ENCODE measurements around the gene RAD18.

RAD18 gene

DNA sequence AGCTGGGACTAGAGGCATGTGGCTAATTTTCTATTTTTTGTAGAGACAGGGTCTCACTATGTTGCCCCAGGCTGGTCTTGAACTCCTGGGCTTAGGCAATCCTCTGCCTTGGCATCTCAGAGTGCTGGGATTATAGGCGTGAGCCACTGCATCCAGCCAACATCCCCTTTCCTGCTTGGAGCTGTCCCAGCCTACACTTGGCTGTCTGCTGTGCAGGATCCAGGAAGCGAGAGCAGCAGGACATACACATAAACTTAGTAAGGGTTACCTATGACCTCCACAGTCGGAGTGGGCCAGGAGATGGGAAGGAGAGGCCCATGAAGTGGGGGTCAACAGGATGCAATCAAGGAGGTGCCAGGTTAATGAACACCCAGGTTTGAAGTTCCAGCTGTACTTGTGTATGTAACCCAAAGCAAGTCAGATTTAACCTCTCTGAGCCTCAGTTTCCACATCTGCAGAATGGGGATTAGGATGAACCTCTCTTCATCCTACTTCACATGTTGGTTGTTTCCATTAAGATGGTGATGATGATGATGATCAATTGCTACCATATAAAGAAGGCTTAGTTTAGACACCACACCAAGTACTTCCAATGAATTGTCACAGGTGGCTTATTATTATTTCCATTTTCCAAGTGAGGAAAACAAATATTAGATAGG is 124.4 kb downstream of the RAD18 start:
- Histone ChIP-seq H3K4me1 (no peaks in the 10 kb centered on the region), H3K79me2 (no peaks in the 10 kb centered on the region), H3K9me3 (ENCODE audit: control insufficient read depth, low read length) (no peaks in the 10 kb centered on the region), H2AFZ (no peak overlapping the region), H3K4me2 (ENCODE audit: low read length) (no peak overlapping the region), H3K4me3 (ENCODE audit: low read depth, low read length) (no peak overlapping the region), H3K27ac (no peak overlapping the region), H3K9ac (no peak overlapping the region), H3K27me3 (ENCODE audit: control insufficient read depth, insufficient read depth, low read length) (no peaks in the 10 kb centered on the region), H3K36me3 (ENCODE audit: control insufficient read depth, insufficient read depth, low read length) (no peaks in the 10 kb centered on the region)
- TF ChIP-seq, protein P1, sequence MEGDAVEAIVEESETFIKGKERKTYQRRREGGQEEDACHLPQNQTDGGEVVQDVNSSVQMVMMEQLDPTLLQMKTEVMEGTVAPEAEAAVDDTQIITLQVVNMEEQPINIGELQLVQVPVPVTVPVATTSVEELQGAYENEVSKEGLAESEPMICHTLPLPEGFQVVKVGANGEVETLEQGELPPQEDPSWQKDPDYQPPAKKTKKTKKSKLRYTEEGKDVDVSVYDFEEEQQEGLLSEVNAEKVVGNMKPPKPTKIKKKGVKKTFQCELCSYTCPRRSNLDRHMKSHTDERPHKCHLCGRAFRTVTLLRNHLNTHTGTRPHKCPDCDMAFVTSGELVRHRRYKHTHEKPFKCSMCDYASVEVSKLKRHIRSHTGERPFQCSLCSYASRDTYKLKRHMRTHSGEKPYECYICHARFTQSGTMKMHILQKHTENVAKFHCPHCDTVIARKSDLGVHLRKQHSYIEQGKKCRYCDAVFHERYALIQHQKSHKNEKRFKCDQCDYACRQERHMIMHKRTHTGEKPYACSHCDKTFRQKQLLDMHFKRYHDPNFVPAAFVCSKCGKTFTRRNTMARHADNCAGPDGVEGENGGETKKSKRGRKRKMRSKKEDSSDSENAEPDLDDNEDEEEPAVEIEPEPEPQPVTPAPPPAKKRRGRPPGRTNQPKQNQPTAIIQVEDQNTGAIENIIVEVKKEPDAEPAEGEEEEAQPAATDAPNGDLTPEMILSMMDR (IDR thresholded peaks at IDR 0.05), result no peak

GRCh38 chr3:8838234-8838633 is 125.0 kb downstream of the RAD18 start:
- Histone ChIP-seq H3K79me2 (no peaks in the 10 kb centered on the region), H3K27ac (no peak overlapping the region), H3K4me1 (no peaks in the 10 kb centered on the region), H3K9me3 (ENCODE audit: control insufficient read depth, low read length) (no peaks in the 10 kb centered on the region), H3K36me3 (ENCODE audit: control insufficient read depth, insufficient read depth, low read length) (no peaks in the 10 kb centered on the region), H2AFZ (no peak overlapping the region), H3K9ac (no peak overlapping the region), H3K27me3 (ENCODE audit: control insufficient read depth, insufficient read depth, low read length) (no peaks in the 10 kb centered on the region), H3K4me2 (ENCODE audit: low read length) (no peak overlapping the region), H3K4me3 (ENCODE audit: low read depth, low read length) (no peak overlapping the region)
- TF ChIP-seq, protein P1 (IDR thresholded peaks at IDR 0.05), result no peak

GRCh38 chr3:8837162-8837561 is 126.1 kb downstream of the RAD18 start:
- H2AFZ ChIP-seq, result no peak overlapping the region
- H3K79me2 ChIP-seq, result no peaks in the 10 kb centered on the region
- TF ChIP-seq, protein P1 (IDR thresholded peaks at IDR 0.05), result no peak
- no peak overlapping the region for H3K9ac ChIP-seq
- no peaks in the 10 kb centered on the region for H3K9me3 ChIP-seq (ENCODE audit: control insufficient read depth, low read length)
- H3K36me3 ChIP-seq (ENCODE audit: control insufficient read depth, insufficient read depth, low read length), result no peaks in the 10 kb centered on the region
- no peak overlapping the region for H3K4me2 ChIP-seq (ENCODE audit: low read length)
- no peaks in the 10 kb centered on the region for H3K27me3 ChIP-seq (ENCODE audit: control insufficient read depth, insufficient read depth, low read length)
- no peak overlapping the region for H3K4me3 ChIP-seq (ENCODE audit: low read depth, low read length)
- H3K4me1 ChIP-seq, result no peaks in the 10 kb centered on the region
- no peak overlapping the region for H3K27ac ChIP-seq

DNA sequence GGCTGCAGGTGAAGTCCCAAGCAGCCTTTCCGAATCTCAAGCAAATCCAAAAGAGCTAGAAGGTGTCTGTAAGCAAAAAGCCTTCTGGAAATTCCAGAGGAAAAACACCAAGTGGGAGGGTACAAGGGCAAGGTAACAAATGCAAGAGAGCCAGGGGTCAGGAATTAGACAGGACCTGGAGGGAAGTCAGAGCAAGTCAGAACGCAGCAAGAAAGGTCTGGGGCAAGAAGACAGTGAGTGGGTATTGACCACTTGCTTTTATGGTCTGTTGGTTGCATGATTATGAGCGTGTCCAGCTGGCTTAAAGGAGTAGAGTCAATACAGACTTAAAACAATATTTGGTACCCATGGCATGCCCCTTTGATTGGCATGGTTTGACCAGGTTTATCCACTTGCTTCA is 127.2 kb downstream of the RAD18 start:
- H3K4me1 ChIP-seq, result no peaks in the 10 kb centered on the region
- no peak overlapping the region for H3K27ac ChIP-seq
- H3K9me3 ChIP-seq (ENCODE audit: control insufficient read depth, low read length), result no peaks in the 10 kb centered on the region
- TF ChIP-seq, protein P1 (IDR thresholded peaks at IDR 0.05), result no peak
- no peaks in the 10 kb centered on the region for H3K36me3 ChIP-seq (ENCODE audit: control insufficient read depth, insufficient read depth, low read length)
- no peak overlapping the region for H2AFZ ChIP-seq
- H3K27me3 ChIP-seq (ENCODE audit: control insufficient read depth, insufficient read depth, low read length), result no peaks in the 10 kb centered on the region
- no peak overlapping the region for H3K4me3 ChIP-seq (ENCODE audit: low read depth, low read length)
- no peak overlapping the region for H3K4me2 ChIP-seq (ENCODE audit: low read length)
- H3K9ac ChIP-seq, result no peak overlapping the region
- no peaks in the 10 kb centered on the region for H3K79me2 ChIP-seq

GRCh38 chr3:8835385-8835784 is 127.9 kb downstream of the RAD18 start:
- TF ChIP-seq, protein P1 (IDR thresholded peaks at IDR 0.05), result no peak
- no peaks in the 10 kb centered on the region for H3K9me3 ChIP-seq (ENCODE audit: control insufficient read depth, low read length)
- H3K4me3 ChIP-seq (ENCODE audit: low read depth, low read length), result no peak overlapping the region
- H3K4me1 ChIP-seq, result no peaks in the 10 kb centered on the region
- no peak overlapping the region for H3K4me2 ChIP-seq (ENCODE audit: low read length)
- no peak overlapping the region for H2AFZ ChIP-seq
- H3K79me2 ChIP-seq, result no peaks in the 10 kb centered on the region
- H3K27ac ChIP-seq, result no peak overlapping the region
- no peak overlapping the region for H3K9ac ChIP-seq
- no peaks in the 10 kb centered on the region for H3K27me3 ChIP-seq (ENCODE audit: control insufficient read depth, insufficient read depth, low read length)
- H3K36me3 ChIP-seq (ENCODE audit: control insufficient read depth, insufficient read depth, low read length), result no peaks in the 10 kb centered on the region

Measured in parathyroid adenoma (tissue), 2 donors.